H1 (cell line): ENCODE measurements around the gene SEL1L2. TPM values are rescaled to one million over a fixed set of nuclear protein-coding genes. Genes with fewer than 3 reads are reported as not detected.

ENCODE experiments used
- CREB1 ChIP-seq: IDR thresholded peaks from 2 replicates; pipeline ENCODE4 v1.6.1; 2012; ENCODE audit warnings: inconsistent platforms
- FOSL1 ChIP-seq: IDR thresholded peaks from 2 replicates; pipeline ENCODE4 v1.6.1; 2011; ENCODE audit warnings: mild to moderate bottlenecking, low read depth, low read length, moderate library complexity; ENCODE audit not compliant: insufficient read depth
- HDAC2 ChIP-seq, 2 experiments: fragments of 300-600 bp in 1 of 2; sonication (generic) in 1 of 2; IDR thresholded peaks; 2 replicates each; pipeline ENCODE4 v1.6.1; 2011 to 2012; ENCODE audit warnings: low read depth in 2 of 2, low read length in 2 of 2, mild to moderate bottlenecking in 2 of 2, moderate library complexity in 2 of 2, borderline replicate concordance in 1 of 2, inconsistent platforms in 1 of 2
- KDM5A ChIP-seq: fragments of 200-600 bp; IDR thresholded peaks from 2 replicates; pipeline ENCODE4 v1.7.1; 2012; ENCODE audit warnings: mild to moderate bottlenecking, low read length, inconsistent platforms, mixed read lengths
- polyA plus RNA-seq, 7 experiments: library from polyadenylated mRNA; depleted of rRNA in 3 of 7; stranded (reverse) in 5 of 7; unstranded in 2 of 7; fragments of >200 nt in 5 of 7; fragments of 200-250 nt in 2 of 7; gene quantifications; 1 replicate in 5 of 7; 2 replicates in 1 of 7; 4 replicates in 1 of 7; pipeline versions ENCODE4 v1.2.1 to v1.2.3, GENCODE V29; 2011 to 2013; ENCODE audit warnings: missing spikeins in 2 of 7, mixed read lengths in 2 of 7
- total RNA-seq: library from RNA; stranded (reverse); fragmentation: NEBNext Ultra II Directional; extraction: Animal tissue kit (Norgen Biotek cat#: 25700); gene quantifications from 2 replicates; pipeline ENCODE4 v1.2.1, GENCODE V29; 2021
- TF ChIP-seq, protein P1 (sequence below): IDR thresholded peaks from 2 replicates; pipeline ENCODE4 v1.6.1; 2012; ENCODE audit warnings: inconsistent platforms

The SEL1L2 gene
- total and polyA plus RNA-seq, 2 of the 8 experiments (the other 6 are each of a cell fraction or from before 2014, with no cell fraction given): not detected

DNA sequence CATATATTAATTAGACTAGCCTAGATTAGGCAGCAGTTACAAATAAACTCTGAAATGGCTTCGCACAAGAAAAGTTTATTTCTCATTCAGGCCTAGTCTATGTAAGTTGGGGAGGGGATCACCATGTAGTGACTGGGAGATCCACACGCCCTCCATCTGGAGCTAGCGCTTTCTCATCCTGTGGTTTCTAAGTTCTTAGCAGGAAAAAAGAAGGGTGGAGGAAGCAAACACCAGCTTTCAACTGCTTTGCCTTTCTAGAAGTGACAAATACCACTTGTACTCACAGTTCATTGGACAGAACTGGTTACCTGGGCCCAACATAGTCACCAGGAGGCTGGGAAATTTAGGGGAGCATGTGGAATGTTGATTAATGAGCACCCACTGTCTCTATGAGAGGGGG is 158.9 kb downstream of the SEL1L2 start (continued):
- TF ChIP-seq HDAC2 (IDR thresholded peaks at IDR 0.05; ENCODE audit: borderline replicate concordance in 1 of 2, low read depth in 2 of 2, low read length in 2 of 2): no peak
- no peak for TF ChIP-seq FOSL1
- no peak for TF ChIP-seq CREB1
- no peak for TF ChIP-seq KDM5A
- TF ChIP-seq, protein P1, sequence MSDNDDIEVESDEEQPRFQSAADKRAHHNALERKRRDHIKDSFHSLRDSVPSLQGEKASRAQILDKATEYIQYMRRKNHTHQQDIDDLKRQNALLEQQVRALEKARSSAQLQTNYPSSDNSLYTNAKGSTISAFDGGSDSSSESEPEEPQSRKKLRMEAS: no peak
